IMR-90 (cell line): ENCODE measurements around the gene ALPI. TPM values are rescaled to one million over a fixed set of nuclear protein-coding genes. Genes with fewer than 3 reads are reported as not detected.
A peak's percentile ranks its signal among the peaks of the same experiment; 100 is the strongest.

Experiments used
- ATAC-seq: fragments of 200-7000 bp; cut with Tn5 transposase; 2 replicates; pipeline ENCODE4 v1.9.1; 2020; ENCODE audit warnings: low read depth, mild to moderate bottlenecking, moderate library complexity
- BruUV-seq: library from RNA; stranded (reverse); fragments of 400-500 nt; replicated peaks from 2 replicates; lab custom pipeline; 2021; lab: Mats Ljungman, UMichigan
- CTCF ChIA-PET: fragments of 300-600 bp; formaldehyde crosslinking; extraction: SDS; loops from one replicate; lab custom pipeline; 2021; ENCODE audit warnings: antibody characterized with exemption; lab: Yijun Ruan, JAX
- POLR2A ChIA-PET: fragments of 300-600 bp; sonication (Branson Sonifier 250); formaldehyde crosslinking; loops from one replicate; lab custom pipeline; 2022; ENCODE audit warnings: antibody characterized with exemption; ENCODE audit not compliant: unreplicated experiment; lab: Charles Lee
- DNase-seq: peaks from one replicate; pipeline ENCODE4 v3.0.0; 2013
- H2AFZ ChIP-seq: replicated peaks from 2 replicates; pipeline ENCODE3; 2013; ENCODE audit warnings: low read length, mild to moderate bottlenecking; ENCODE audit not compliant: poor library complexity
- H2AK5ac ChIP-seq: 2 replicates; pipeline ENCODE4 v1.6.1; 2013; ENCODE audit warnings: low read depth, low read length, inconsistent platforms
- H2AK9ac ChIP-seq: replicated peaks from 2 replicates; pipeline ENCODE3; 2013; ENCODE audit warnings: mild to moderate bottlenecking, low read depth, low read length, moderate library complexity; ENCODE audit not compliant: poor library complexity
- H2BK120ac ChIP-seq: 2 replicates; pipeline ENCODE4 v1.6.1; 2013; ENCODE audit warnings: low read depth, low read length, inconsistent platforms
- H2BK15ac ChIP-seq: 3 replicates; pipeline ENCODE4 v1.6.1; 2013; ENCODE audit warnings: low read depth, low read length, inconsistent platforms
- H2BK20ac ChIP-seq: 2 replicates; pipeline ENCODE4 v1.6.1; 2013; ENCODE audit warnings: low read depth, mild to moderate bottlenecking, inconsistent platforms, low read length, moderate library complexity
- H2BK5ac ChIP-seq: 2 replicates; pipeline ENCODE4 v1.6.1; 2013; ENCODE audit warnings: mild to moderate bottlenecking, low read depth, low read length, inconsistent platforms; ENCODE audit not compliant: poor library complexity, severe bottlenecking
- H3K14ac ChIP-seq: replicated peaks from 2 replicates; pipeline ENCODE4 v1.6.1; 2013; ENCODE audit warnings: low read depth, low read length, inconsistent platforms
- H3K18ac ChIP-seq: 2 replicates; pipeline ENCODE4 v1.6.1; 2013; ENCODE audit warnings: low read depth, low read length, control low read depth
- H3K23ac ChIP-seq: 2 replicates; pipeline ENCODE4 v1.6.1; 2013; ENCODE audit warnings: low read depth, low read length, inconsistent platforms
- H3K27ac ChIP-seq: 2 replicates; pipeline ENCODE4 v1.5.1; 2013; ENCODE audit warnings: mild to moderate bottlenecking, control low read depth, low read length; ENCODE audit not compliant: insufficient read depth
- H3K27me3 ChIP-seq: 2 replicates; pipeline ENCODE4 v1.6.1; 2013; ENCODE audit warnings: low read length; ENCODE audit not compliant: control insufficient read depth, insufficient read depth
- H3K36me3 ChIP-seq: 2 replicates; pipeline ENCODE4 v1.6.1; 2013; ENCODE audit warnings: low read length, mixed read lengths; ENCODE audit not compliant: control insufficient read depth, insufficient read depth
- H3K4ac ChIP-seq: 2 replicates; pipeline ENCODE4 v1.6.1; 2013; ENCODE audit warnings: low read depth, low read length, inconsistent platforms
- H3K4me1 ChIP-seq: 2 replicates; pipeline ENCODE4 v1.6.1; 2013; ENCODE audit warnings: low read length, mixed read lengths; ENCODE audit not compliant: control insufficient read depth, insufficient read depth
- H3K4me2 ChIP-seq: 2 replicates; pipeline ENCODE4 v1.6.1; 2013; ENCODE audit warnings: low read depth, mild to moderate bottlenecking, control low read depth, low read length, moderate library complexity
- H3K4me3 ChIP-seq: 2 replicates; pipeline ENCODE4 v1.5.1; 2013; ENCODE audit warnings: low read depth, mild to moderate bottlenecking, control low read depth, low read length, moderate library complexity; ENCODE audit not compliant: insufficient read depth
- H3K56ac ChIP-seq: 2 replicates; pipeline ENCODE4 v1.6.1; 2013; ENCODE audit warnings: low read length, inconsistent platforms; ENCODE audit not compliant: insufficient read depth; ENCODE audit errors: extremely low read depth
- H3K79me1 ChIP-seq, 2 experiments: 2 replicates each; pipeline ENCODE4 v1.6.1; 2013; ENCODE audit warnings: low read length in 2 of 2, inconsistent platforms in 1 of 2, low read depth in 1 of 2
- H3K9ac ChIP-seq: 2 replicates; pipeline ENCODE4 v1.6.1; 2013; ENCODE audit warnings: low read depth, low read length, control low read depth
- H3K9me1 ChIP-seq: 2 replicates; pipeline ENCODE4 v1.6.1; 2013; ENCODE audit warnings: low read length, inconsistent platforms; ENCODE audit not compliant: insufficient read depth
- H3K9me3 ChIP-seq: 2 replicates; pipeline ENCODE4 v1.6.1; 2013; ENCODE audit warnings: low read length; ENCODE audit not compliant: control insufficient read depth, insufficient read depth
- H4K20me1 ChIP-seq: 2 replicates; pipeline ENCODE4 v1.6.1; 2013; ENCODE audit warnings: low read length, inconsistent platforms; ENCODE audit not compliant: insufficient read depth
- H4K5ac ChIP-seq: 2 replicates; pipeline ENCODE4 v1.6.1; 2013; ENCODE audit warnings: mild to moderate bottlenecking, low read depth, low read length, control low read depth
- H4K8ac ChIP-seq, 2 experiments: 2 replicates each; pipeline ENCODE4 v1.6.1; 2013; ENCODE audit warnings: low read depth in 2 of 2, low read length in 2 of 2, control low read depth in 1 of 2, inconsistent platforms in 1 of 2
- H4K91ac ChIP-seq: 2 replicates; pipeline ENCODE4 v1.6.1; 2013; ENCODE audit warnings: low read depth, low read length, inconsistent platforms; ENCODE audit not compliant: insufficient read depth
- BHLHE40 ChIP-seq: fragments of 150-350 bp; IDR thresholded peaks from 2 replicates; pipeline ENCODE4 v1.6.1; 2016; ENCODE audit warnings: mild to moderate bottlenecking, low read depth, low read length
- CEBPB ChIP-seq: IDR thresholded peaks from 2 replicates; pipeline ENCODE4 v1.6.1; 2012; ENCODE audit warnings: low read depth, low read length, improper control_type of control experiment
- CHD1 ChIP-seq: IDR thresholded peaks from 2 replicates; pipeline ENCODE4 v1.6.1; 2012; ENCODE audit warnings: low read depth, low read length, improper control_type of control experiment
- CTCF ChIP-seq: conservative IDR thresholded peaks from 2 replicates; pipeline ENCODE4 v1.5.1; 2012; ENCODE audit warnings: mild to moderate bottlenecking, low read depth, low read length, improper control_type of control experiment
- ELK1 ChIP-seq: fragments of 150-350 bp; IDR thresholded peaks from 2 replicates; pipeline ENCODE4 v1.6.1; 2016; ENCODE audit warnings: low read depth, mild to moderate bottlenecking, low read length, moderate library complexity, borderline replicate concordance
- MAFK ChIP-seq: IDR thresholded peaks from 2 replicates; pipeline ENCODE4 v1.6.1; 2012; ENCODE audit warnings: low read depth, low read length, improper control_type of control experiment
- MAZ ChIP-seq: IDR thresholded peaks from 2 replicates; pipeline ENCODE4 v1.6.1; 2012; ENCODE audit warnings: low read depth, mild to moderate bottlenecking, low read length, improper control_type of control experiment, moderate library complexity, borderline replicate concordance
- MXI1 ChIP-seq: IDR thresholded peaks from 2 replicates; pipeline ENCODE4 v1.6.1; 2012; ENCODE audit warnings: low read depth, mild to moderate bottlenecking, low read length, moderate library complexity, borderline replicate concordance
- NFE2L2 ChIP-seq: fragments of 150-350 bp; IDR thresholded peaks from 2 replicates; pipeline ENCODE4 v1.6.1; 2016; ENCODE audit warnings: low read depth, mild to moderate bottlenecking, low read length
- POLR2A ChIP-seq: IDR thresholded peaks from 2 replicates; pipeline ENCODE4 v1.6.1; 2012; ENCODE audit warnings: mild to moderate bottlenecking, low read depth, low read length
- RCOR1 ChIP-seq: IDR thresholded peaks from 2 replicates; pipeline ENCODE4 v1.6.1; 2012; ENCODE audit warnings: mild to moderate bottlenecking, low read length, improper control_type of control experiment; ENCODE audit not compliant: insufficient replicate concordance
- SMC3 ChIP-seq: fragments of 150-350 bp; IDR thresholded peaks from 2 replicates; pipeline ENCODE4 v1.6.1; 2016; ENCODE audit warnings: low read depth, mild to moderate bottlenecking, antibody characterized with exemption, low read length, moderate library complexity
- USF2 ChIP-seq: fragments of 150-350 bp; IDR thresholded peaks from 2 replicates; pipeline ENCODE4 v1.6.1; 2017; ENCODE audit warnings: mild to moderate bottlenecking, antibody characterized with exemption, low read length, low read depth
- WGBS, 2 experiments: methylation state at CpG; one replicate each; pipeline versions ENCODE4 v1.1.5 to v1.1.7; 2013; ENCODE audit warnings: missing lambda C conversion rate in 2 of 2; ENCODE audit not compliant: insufficient read length in 1 of 2; ENCODE audit errors: extremely low coverage in 2 of 2; 5-methylcytosine and 5-hydroxymethylcytosine counted together
- dilution Hi-C: fragments of 300-500 bp; cut with HindIII; formaldehyde crosslinking; loops from one replicate; pipeline ENCODE4 v1.14.3; 2018; ENCODE audit warnings: low sequenced_read_pairs; ENCODE audit not compliant: unreplicated experiment
- in situ Hi-C: fragments of 300-500 bp; cut with MboI; formaldehyde crosslinking; loops from 3 replicates; pipeline ENCODE4 v1.14.3; 2019; ENCODE audit warnings: low sequenced_read_pairs, inconsistent platforms, mixed read lengths
- intact Hi-C: fragments of 100-400 bp; cut with micrococcal nuclease; formaldehyde crosslinking; loops from 2 replicates; pipeline ENCODE4 v1.10.0; 2022
- polyA plus RNA-seq, 3 experiments: library from polyadenylated mRNA; depleted of rRNA; stranded (reverse); fragments of >200 nt; gene quantifications; 2 replicates each; pipeline ENCODE4 v1.2.3, GENCODE V29; 2012; ENCODE audit warnings: low replicate concordance in 1 of 3
- total RNA-seq: library from RNA; depleted of rRNA; stranded (reverse); fragments of >200 nt; gene quantifications from 2 replicates; pipeline ENCODE4 v1.2.3, GENCODE V29; 2012

ALPI gene
- total and polyA plus RNA-seq, 2 of the 4 experiments (the other 2 are of a cell fraction): not detected

GRCh38 chr2:232444409-232445148, 11.4 kb upstream of the ALPI start:
- H3K9me1 ChIP-seq: no peaks in the 10 kb centered on the region
- ATAC-seq: peak; percentile 61

More at GRCh38 chr2:232444409-232445148, 11.4 kb upstream of the ALPI start:
- Histone ChIP-seq H3K9ac (no peak overlapping the region), H3K14ac (no peak overlapping the region), H3K4me3 (no peak overlapping the region), H3K27me3 (peaks cover 6% of the 10 kb centered on the region; the same call in 1 of the 2 replicates), H3K4me2 (no peak overlapping the region), H2AK9ac (no peak overlapping the region), H3K18ac (no peak overlapping the region), H3K56ac (no peak overlapping the region), H4K91ac (no peak overlapping the region), H4K8ac (no peak overlapping the region), H4K20me1 (no peaks in the 10 kb centered on the region), H2BK5ac (no peak overlapping the region), H3K23ac (no peak overlapping the region), H3K27ac (no peak overlapping the region), H2BK20ac (no peak overlapping the region), H3K4me1 (no peaks in the 10 kb centered on the region), H3K36me3 (no peaks in the 10 kb centered on the region), H3K79me1 (no peaks in the 10 kb centered on the region), H2AK5ac (no peak overlapping the region), H3K9me3 (no peaks in the 10 kb centered on the region), H2BK15ac (no peak overlapping the region), H2BK120ac (no peak overlapping the region), H3K4ac (no peak overlapping the region), H2AFZ (peak overlapping the region; percentile 78), H4K5ac (no peak overlapping the region)
- peak; percentile 50 for DNase-seq
- in situ Hi-C loops: no loop called here
- BruUV-seq: no TSS peak
- ChIA-PET CTCF (interaction anchor here (0.8 kb wide), 1 partner anchor 20 kb away, joined by 4 read pairs; no protein-coding TSS in a partner anchor), POLR2A (no interaction called here)
- no peak for TF ChIP-seq ELK1
- TF ChIP-seq CEBPB: no peak
- TF ChIP-seq MAFK: no peak
- peak; percentile 35; the same call in 1 of the 2 replicates for TF ChIP-seq USF2
- peak; percentile 9; the same call in 1 of the 2 replicates for TF ChIP-seq SMC3
- TF ChIP-seq NFE2L2: peak; percentile 74
- no peak for TF ChIP-seq RCOR1
- TF ChIP-seq POLR2A: no peak
- peak; percentile 57 for TF ChIP-seq CTCF
- TF ChIP-seq MXI1: no peak
- no peak for TF ChIP-seq MAZ
- no peak for TF ChIP-seq CHD1
- TF ChIP-seq BHLHE40: peak; percentile 52; the same call in 1 of the 2 replicates
- intact Hi-C loops: loop anchor here (5.0 kb wide), 2 partner anchors 117 to 302 kb away; no protein-coding TSS in a partner anchor
- dilution Hi-C loops: no loop called here
- 59% methylated on average over 4 of the region's 21 CpGs; no CpG with 5 or more reads in 1 of the 2 experiments for WGBS, 2 experiments
